ENCODE measurements around the gene MLEC.

DNA sequence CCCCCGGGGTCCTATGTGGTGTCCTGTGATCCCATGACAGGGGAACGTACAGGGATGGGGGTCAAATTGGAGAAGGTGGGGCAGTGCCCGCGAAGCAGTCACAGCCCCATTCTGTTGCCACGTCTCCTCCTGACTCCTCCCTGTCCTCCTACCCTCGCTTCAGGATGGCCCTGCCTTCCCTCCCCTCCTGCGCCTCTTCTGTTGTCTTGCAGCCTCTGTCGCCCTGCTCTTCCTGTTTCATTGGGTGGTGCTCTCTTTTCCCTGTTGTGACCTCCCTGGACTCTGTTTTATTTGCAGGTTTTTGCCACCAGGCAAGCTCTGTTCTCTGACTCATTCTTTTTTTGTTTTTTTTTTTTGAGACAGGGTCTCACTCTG, 27.8 kb upstream of the MLEC start:
- TF ChIP-seq EZH2 (IDR thresholded peaks at IDR 0.05; ENCODE audit: borderline replicate concordance) (no peak), EZH2phosphoT487 (IDR thresholded peaks at IDR 0.05; ENCODE audit: low read depth, severe bottlenecking, unreplicated experiment) (no peak)
- TF ChIP-seq, protein P1, sequence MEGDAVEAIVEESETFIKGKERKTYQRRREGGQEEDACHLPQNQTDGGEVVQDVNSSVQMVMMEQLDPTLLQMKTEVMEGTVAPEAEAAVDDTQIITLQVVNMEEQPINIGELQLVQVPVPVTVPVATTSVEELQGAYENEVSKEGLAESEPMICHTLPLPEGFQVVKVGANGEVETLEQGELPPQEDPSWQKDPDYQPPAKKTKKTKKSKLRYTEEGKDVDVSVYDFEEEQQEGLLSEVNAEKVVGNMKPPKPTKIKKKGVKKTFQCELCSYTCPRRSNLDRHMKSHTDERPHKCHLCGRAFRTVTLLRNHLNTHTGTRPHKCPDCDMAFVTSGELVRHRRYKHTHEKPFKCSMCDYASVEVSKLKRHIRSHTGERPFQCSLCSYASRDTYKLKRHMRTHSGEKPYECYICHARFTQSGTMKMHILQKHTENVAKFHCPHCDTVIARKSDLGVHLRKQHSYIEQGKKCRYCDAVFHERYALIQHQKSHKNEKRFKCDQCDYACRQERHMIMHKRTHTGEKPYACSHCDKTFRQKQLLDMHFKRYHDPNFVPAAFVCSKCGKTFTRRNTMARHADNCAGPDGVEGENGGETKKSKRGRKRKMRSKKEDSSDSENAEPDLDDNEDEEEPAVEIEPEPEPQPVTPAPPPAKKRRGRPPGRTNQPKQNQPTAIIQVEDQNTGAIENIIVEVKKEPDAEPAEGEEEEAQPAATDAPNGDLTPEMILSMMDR (IDR thresholded peaks at IDR 0.05; ENCODE audit: poor library complexity): no peak
